IMR-90 (cell line): Measurements from ENCODE around the gene KCNH2. TPM values are rescaled to one million over a fixed set of nuclear protein-coding genes. Genes with fewer than 3 reads are reported as not detected.

Source experiments
- ATAC-seq: fragments of 200-7000 bp; cut with Tn5 transposase; 2 replicates; pipeline ENCODE4 v1.9.1; 2020; ENCODE audit warnings: low read depth, mild to moderate bottlenecking, moderate library complexity
- BruUV-seq: library from RNA; stranded (reverse); fragments of 400-500 nt; replicated peaks from 2 replicates; lab custom pipeline; 2021; lab: Mats Ljungman, UMichigan
- CTCF ChIA-PET: fragments of 300-600 bp; formaldehyde crosslinking; extraction: SDS; loops from one replicate; lab custom pipeline; 2021; ENCODE audit warnings: antibody characterized with exemption; lab: Yijun Ruan, JAX
- POLR2A ChIA-PET: fragments of 300-600 bp; sonication (Branson Sonifier 250); formaldehyde crosslinking; loops from one replicate; lab custom pipeline; 2022; ENCODE audit warnings: antibody characterized with exemption; ENCODE audit not compliant: unreplicated experiment; lab: Charles Lee
- DNase-seq: peaks from one replicate; pipeline ENCODE4 v3.0.0; 2013
- H2AFZ ChIP-seq: replicated peaks from 2 replicates; pipeline ENCODE3; 2013; ENCODE audit warnings: low read length, mild to moderate bottlenecking; ENCODE audit not compliant: poor library complexity
- H2AK5ac ChIP-seq: 2 replicates; pipeline ENCODE4 v1.6.1; 2013; ENCODE audit warnings: low read depth, low read length, inconsistent platforms
- H2AK9ac ChIP-seq: replicated peaks from 2 replicates; pipeline ENCODE3; 2013; ENCODE audit warnings: mild to moderate bottlenecking, low read depth, low read length, moderate library complexity; ENCODE audit not compliant: poor library complexity
- H2BK120ac ChIP-seq: 2 replicates; pipeline ENCODE4 v1.6.1; 2013; ENCODE audit warnings: low read depth, low read length, inconsistent platforms
- H2BK15ac ChIP-seq: 3 replicates; pipeline ENCODE4 v1.6.1; 2013; ENCODE audit warnings: low read depth, low read length, inconsistent platforms
- H2BK20ac ChIP-seq: 2 replicates; pipeline ENCODE4 v1.6.1; 2013; ENCODE audit warnings: low read depth, mild to moderate bottlenecking, inconsistent platforms, low read length, moderate library complexity
- H2BK5ac ChIP-seq: 2 replicates; pipeline ENCODE4 v1.6.1; 2013; ENCODE audit warnings: mild to moderate bottlenecking, low read depth, low read length, inconsistent platforms; ENCODE audit not compliant: poor library complexity, severe bottlenecking
- H3K14ac ChIP-seq: replicated peaks from 2 replicates; pipeline ENCODE4 v1.6.1; 2013; ENCODE audit warnings: low read depth, low read length, inconsistent platforms
- H3K18ac ChIP-seq: 2 replicates; pipeline ENCODE4 v1.6.1; 2013; ENCODE audit warnings: low read depth, low read length, control low read depth
- H3K23ac ChIP-seq: 2 replicates; pipeline ENCODE4 v1.6.1; 2013; ENCODE audit warnings: low read depth, low read length, inconsistent platforms
- H3K27ac ChIP-seq: 2 replicates; pipeline ENCODE4 v1.5.1; 2013; ENCODE audit warnings: mild to moderate bottlenecking, control low read depth, low read length; ENCODE audit not compliant: insufficient read depth
- H3K27me3 ChIP-seq: 2 replicates; pipeline ENCODE4 v1.6.1; 2013; ENCODE audit warnings: low read length; ENCODE audit not compliant: control insufficient read depth, insufficient read depth
- H3K36me3 ChIP-seq: 2 replicates; pipeline ENCODE4 v1.6.1; 2013; ENCODE audit warnings: low read length, mixed read lengths; ENCODE audit not compliant: control insufficient read depth, insufficient read depth
- H3K4ac ChIP-seq: 2 replicates; pipeline ENCODE4 v1.6.1; 2013; ENCODE audit warnings: low read depth, low read length, inconsistent platforms
- H3K4me1 ChIP-seq: 2 replicates; pipeline ENCODE4 v1.6.1; 2013; ENCODE audit warnings: low read length, mixed read lengths; ENCODE audit not compliant: control insufficient read depth, insufficient read depth
- H3K4me2 ChIP-seq: 2 replicates; pipeline ENCODE4 v1.6.1; 2013; ENCODE audit warnings: low read depth, mild to moderate bottlenecking, control low read depth, low read length, moderate library complexity
- H3K4me3 ChIP-seq: 2 replicates; pipeline ENCODE4 v1.5.1; 2013; ENCODE audit warnings: low read depth, mild to moderate bottlenecking, control low read depth, low read length, moderate library complexity; ENCODE audit not compliant: insufficient read depth
- H3K56ac ChIP-seq: 2 replicates; pipeline ENCODE4 v1.6.1; 2013; ENCODE audit warnings: low read length, inconsistent platforms; ENCODE audit not compliant: insufficient read depth; ENCODE audit errors: extremely low read depth
- H3K79me1 ChIP-seq, 2 experiments: 2 replicates each; pipeline ENCODE4 v1.6.1; 2013; ENCODE audit warnings: low read length in 2 of 2, inconsistent platforms in 1 of 2, low read depth in 1 of 2
- H3K9ac ChIP-seq: 2 replicates; pipeline ENCODE4 v1.6.1; 2013; ENCODE audit warnings: low read depth, low read length, control low read depth
- H3K9me1 ChIP-seq: 2 replicates; pipeline ENCODE4 v1.6.1; 2013; ENCODE audit warnings: low read length, inconsistent platforms; ENCODE audit not compliant: insufficient read depth
- H3K9me3 ChIP-seq: 2 replicates; pipeline ENCODE4 v1.6.1; 2013; ENCODE audit warnings: low read length; ENCODE audit not compliant: control insufficient read depth, insufficient read depth
- H4K20me1 ChIP-seq: 2 replicates; pipeline ENCODE4 v1.6.1; 2013; ENCODE audit warnings: low read length, inconsistent platforms; ENCODE audit not compliant: insufficient read depth
- H4K5ac ChIP-seq: 2 replicates; pipeline ENCODE4 v1.6.1; 2013; ENCODE audit warnings: mild to moderate bottlenecking, low read depth, low read length, control low read depth
- H4K8ac ChIP-seq, 2 experiments: 2 replicates each; pipeline ENCODE4 v1.6.1; 2013; ENCODE audit warnings: low read depth in 2 of 2, low read length in 2 of 2, control low read depth in 1 of 2, inconsistent platforms in 1 of 2
- H4K91ac ChIP-seq: 2 replicates; pipeline ENCODE4 v1.6.1; 2013; ENCODE audit warnings: low read depth, low read length, inconsistent platforms; ENCODE audit not compliant: insufficient read depth
- BHLHE40 ChIP-seq: fragments of 150-350 bp; IDR thresholded peaks from 2 replicates; pipeline ENCODE4 v1.6.1; 2016; ENCODE audit warnings: mild to moderate bottlenecking, low read depth, low read length
- ELK1 ChIP-seq: fragments of 150-350 bp; IDR thresholded peaks from 2 replicates; pipeline ENCODE4 v1.6.1; 2016; ENCODE audit warnings: low read depth, mild to moderate bottlenecking, low read length, moderate library complexity, borderline replicate concordance
- FOS ChIP-seq: fragments of 150-350 bp; IDR thresholded peaks from 2 replicates; pipeline ENCODE4 v1.6.1; 2016; ENCODE audit warnings: low read depth, low read length
- POLR2A ChIP-seq: IDR thresholded peaks from 2 replicates; pipeline ENCODE4 v1.6.1; 2012; ENCODE audit warnings: mild to moderate bottlenecking, low read depth, low read length
- RCOR1 ChIP-seq: IDR thresholded peaks from 2 replicates; pipeline ENCODE4 v1.6.1; 2012; ENCODE audit warnings: mild to moderate bottlenecking, low read length, improper control_type of control experiment; ENCODE audit not compliant: insufficient replicate concordance
- SMC3 ChIP-seq: fragments of 150-350 bp; IDR thresholded peaks from 2 replicates; pipeline ENCODE4 v1.6.1; 2016; ENCODE audit warnings: low read depth, mild to moderate bottlenecking, antibody characterized with exemption, low read length, moderate library complexity
- WGBS, 2 experiments: methylation state at CpG; one replicate each; pipeline versions ENCODE4 v1.1.5 to v1.1.7; 2013; ENCODE audit warnings: missing lambda C conversion rate in 2 of 2; ENCODE audit not compliant: insufficient read length in 1 of 2; ENCODE audit errors: extremely low coverage in 2 of 2; 5-methylcytosine and 5-hydroxymethylcytosine counted together
- dilution Hi-C: fragments of 300-500 bp; cut with HindIII; formaldehyde crosslinking; loops from one replicate; pipeline ENCODE4 v1.14.3; 2018; ENCODE audit warnings: low sequenced_read_pairs; ENCODE audit not compliant: unreplicated experiment
- in situ Hi-C: fragments of 300-500 bp; cut with MboI; formaldehyde crosslinking; loops from 3 replicates; pipeline ENCODE4 v1.14.3; 2019; ENCODE audit warnings: low sequenced_read_pairs, inconsistent platforms, mixed read lengths
- intact Hi-C: fragments of 100-400 bp; cut with micrococcal nuclease; formaldehyde crosslinking; loops from 2 replicates; pipeline ENCODE4 v1.10.0; 2022
- polyA plus RNA-seq, 3 experiments: library from polyadenylated mRNA; depleted of rRNA; stranded (reverse); fragments of >200 nt; gene quantifications; 2 replicates each; pipeline ENCODE4 v1.2.3, GENCODE V29; 2012; ENCODE audit warnings: low replicate concordance in 1 of 3
- total RNA-seq: library from RNA; depleted of rRNA; stranded (reverse); fragments of >200 nt; gene quantifications from 2 replicates; pipeline ENCODE4 v1.2.3, GENCODE V29; 2012

The KCNH2 gene
- total and polyA plus RNA-seq, 2 of the 4 experiments (the other 2 are of a cell fraction): 0.90 to 2.1 TPM

GRCh38 chr7:150938566-150938965 is 39.6 kb downstream of the KCNH2 start:
- CTCF ChIA-PET: no interaction called here

More at GRCh38 chr7:150938566-150938965, 39.6 kb downstream of the KCNH2 start:
- Histone ChIP-seq H2BK5ac (no peak overlapping the region), H3K4me3 (no peak overlapping the region), H4K5ac (no peak overlapping the region), H3K9me3 (no peaks in the 10 kb centered on the region), H3K23ac (no peak overlapping the region), H2AFZ (no peak overlapping the region), H3K79me1 (no peaks in the 10 kb centered on the region), H2BK120ac (no peak overlapping the region), H3K9me1 (0 out of 2 replicates have a peak, but pooled peaks cover 3% of the 10 kb centered on the region), H3K9ac (no peak overlapping the region), H4K20me1 (no peaks in the 10 kb centered on the region), H4K8ac (no peak overlapping the region), H2AK5ac (no peak overlapping the region), H3K27me3 (no peaks in the 10 kb centered on the region), H3K18ac (no peak overlapping the region), H3K4ac (no peak overlapping the region), H3K56ac (no peak overlapping the region), H3K27ac (no peak overlapping the region), H2BK15ac (no peak overlapping the region), H3K4me2 (no peak overlapping the region; the same call in 1 of the 2 replicates), H2AK9ac (no peak overlapping the region), H4K91ac (no peak overlapping the region), H3K4me1 (peaks cover 5% of the 10 kb centered on the region; the same call in 1 of the 2 replicates), H3K36me3 (no peaks in the 10 kb centered on the region), H2BK20ac (no peak overlapping the region), H3K14ac (no peak overlapping the region)
- no peak for TF ChIP-seq ELK1
- TF ChIP-seq SMC3: no peak
- no peak for TF ChIP-seq POLR2A
- no peak for TF ChIP-seq BHLHE40
- TF ChIP-seq FOS: no peak
- no peak for TF ChIP-seq RCOR1
- no TSS peak for BruUV-seq
- no peak for DNase-seq
- in situ Hi-C loops: no loop called here
- no CpG with 5 or more reads among the region's 4 CpGs for WGBS, 2 experiments
- ATAC-seq: peak; percentile 13; the same call in 1 of the 2 replicates
- dilution Hi-C loops: no loop called here
- intact Hi-C loops: no loop called here
- POLR2A ChIA-PET: interaction anchor here (0.5 kb wide), 1 partner anchor 1385 kb away, joined by 3 read pairs; no protein-coding TSS in a partner anchor
